ENCODE measurements around the gene UBE2G2. TPM values are rescaled to one million over a fixed set of nuclear protein-coding genes. Genes with fewer than 3 reads are reported as not detected.

UBE2G2 gene
- total and polyA plus RNA-seq, 2 of the 4 experiments (the other 2 are of a cell fraction), result 65.4 to 91.7 TPM

DNA sequence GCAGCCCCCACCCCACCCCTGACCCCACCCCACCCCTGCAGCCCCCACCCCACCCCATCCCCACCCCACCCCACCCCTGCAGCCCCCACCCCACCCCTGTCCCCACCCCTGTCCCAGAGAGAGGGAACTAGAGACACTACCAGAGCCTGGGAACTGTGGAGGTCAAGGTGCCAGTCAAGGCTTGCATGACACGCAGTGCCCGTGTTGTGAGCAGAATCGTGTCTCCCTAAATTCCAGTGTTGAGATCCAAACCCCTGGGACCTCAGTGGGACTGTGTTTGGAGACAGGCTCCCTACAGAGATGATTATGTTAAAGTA is 34.7 kb upstream of the UBE2G2 start:
- 74% methylated on average over 3 of the region's 3 CpGs; no CpG with 5 or more reads in 1 of the 2 experiments for WGBS, 2 experiments (ENCODE audit: extremely low coverage in 2 of 2, insufficient read length in 1 of 2)
- no TSS peak for BruUV-seq (replicated peaks)

More for the DNA sequence above, 34.7 kb upstream of the UBE2G2 start:
- in situ Hi-C loops (cut with MboI; ENCODE audit: low sequenced_read_pairs) (no loop called here), dilution Hi-C loops (cut with HindIII; ENCODE audit: low sequenced_read_pairs, unreplicated experiment) (no loop called here), intact Hi-C loops (cut with micrococcal nuclease) (no loop called here)
- Histone ChIP-seq H3K9me1 (ENCODE audit: insufficient read depth, low read length) (no peaks in the 10 kb centered on the region), H2BK5ac (ENCODE audit: low read depth, low read length, poor library complexity, severe bottlenecking) (no peak overlapping the region), H2BK15ac (ENCODE audit: low read depth, low read length) (no peak overlapping the region), H3K18ac (ENCODE audit: low read depth, low read length) (no peak overlapping the region), H4K20me1 (ENCODE audit: insufficient read depth, low read length) (no peaks in the 10 kb centered on the region), H3K27ac (ENCODE audit: insufficient read depth, low read length) (no peak overlapping the region), H2AK9ac (replicated peaks; ENCODE audit: low read depth, low read length, poor library complexity) (peak overlapping the region; percentile 11), H3K27me3 (ENCODE audit: control insufficient read depth, insufficient read depth, low read length) (peaks cover 23% of the 10 kb centered on the region), H3K4me2 (ENCODE audit: low read depth, low read length) (no peak overlapping the region), H2AFZ (replicated peaks; ENCODE audit: low read length, poor library complexity) (peak overlapping the region; percentile 18), H3K9me3 (ENCODE audit: control insufficient read depth, insufficient read depth, low read length) (no peaks in the 10 kb centered on the region), H3K36me3 (ENCODE audit: control insufficient read depth, insufficient read depth, low read length) (no peaks in the 10 kb centered on the region), H4K8ac (ENCODE audit: low read depth in 2 of 2, low read length in 2 of 2) (no peak overlapping the region), H2BK120ac (ENCODE audit: low read depth, low read length) (no peak overlapping the region), H2BK20ac (ENCODE audit: low read depth, low read length) (no peak overlapping the region), H3K4me1 (ENCODE audit: control insufficient read depth, insufficient read depth, low read length) (peaks cover 5% of the 10 kb centered on the region; the same call in 1 of the 2 replicates), H3K56ac (ENCODE audit: extremely low read depth, insufficient read depth, low read length) (no peak overlapping the region), H3K4ac (ENCODE audit: low read depth, low read length) (no peak overlapping the region), H3K79me1 (ENCODE audit: low read depth in 1 of 2, low read length in 2 of 2) (no peaks in the 10 kb centered on the region), H4K91ac (ENCODE audit: insufficient read depth, low read depth, low read length) (no peak overlapping the region), H4K5ac (ENCODE audit: low read depth, low read length) (no peak overlapping the region), H3K23ac (ENCODE audit: low read depth, low read length) (no peak overlapping the region), H2AK5ac (ENCODE audit: low read depth, low read length) (no peak overlapping the region), H3K9ac (ENCODE audit: low read depth, low read length) (no peak overlapping the region), H3K4me3 (ENCODE audit: insufficient read depth, low read depth, low read length) (no peak overlapping the region), H3K14ac (replicated peaks; ENCODE audit: low read depth, low read length) (no peak overlapping the region)
- CTCF ChIA-PET, result no interaction called here
- DNase-seq, result no peak
- POLR2A ChIA-PET (ENCODE audit: unreplicated experiment), result no interaction called here
- ATAC-seq (ENCODE audit: low read depth), result no peak
- no peak for TF ChIP-seq MXI1 (IDR thresholded peaks at IDR 0.05; ENCODE audit: borderline replicate concordance, low read depth, low read length)
- TF ChIP-seq CHD1 (IDR thresholded peaks at IDR 0.05; ENCODE audit: low read depth, low read length), result no peak
- TF ChIP-seq SMC3 (IDR thresholded peaks at IDR 0.05; ENCODE audit: low read depth, low read length), result no peak
- TF ChIP-seq RAD21 (IDR thresholded peaks at IDR 0.05; ENCODE audit: low read length), result no peak
- TF ChIP-seq, protein P1, sequence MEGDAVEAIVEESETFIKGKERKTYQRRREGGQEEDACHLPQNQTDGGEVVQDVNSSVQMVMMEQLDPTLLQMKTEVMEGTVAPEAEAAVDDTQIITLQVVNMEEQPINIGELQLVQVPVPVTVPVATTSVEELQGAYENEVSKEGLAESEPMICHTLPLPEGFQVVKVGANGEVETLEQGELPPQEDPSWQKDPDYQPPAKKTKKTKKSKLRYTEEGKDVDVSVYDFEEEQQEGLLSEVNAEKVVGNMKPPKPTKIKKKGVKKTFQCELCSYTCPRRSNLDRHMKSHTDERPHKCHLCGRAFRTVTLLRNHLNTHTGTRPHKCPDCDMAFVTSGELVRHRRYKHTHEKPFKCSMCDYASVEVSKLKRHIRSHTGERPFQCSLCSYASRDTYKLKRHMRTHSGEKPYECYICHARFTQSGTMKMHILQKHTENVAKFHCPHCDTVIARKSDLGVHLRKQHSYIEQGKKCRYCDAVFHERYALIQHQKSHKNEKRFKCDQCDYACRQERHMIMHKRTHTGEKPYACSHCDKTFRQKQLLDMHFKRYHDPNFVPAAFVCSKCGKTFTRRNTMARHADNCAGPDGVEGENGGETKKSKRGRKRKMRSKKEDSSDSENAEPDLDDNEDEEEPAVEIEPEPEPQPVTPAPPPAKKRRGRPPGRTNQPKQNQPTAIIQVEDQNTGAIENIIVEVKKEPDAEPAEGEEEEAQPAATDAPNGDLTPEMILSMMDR (conservative IDR thresholded peaks at IDR 0.05; ENCODE audit: low read depth, low read length), result no peak
- TF ChIP-seq RFX5 (IDR thresholded peaks at IDR 0.05; ENCODE audit: low read depth, low read length), result no peak
- TF ChIP-seq MAFK (IDR thresholded peaks at IDR 0.05; ENCODE audit: low read depth, low read length), result no peak
- no peak for TF ChIP-seq BHLHE40 (IDR thresholded peaks at IDR 0.05; ENCODE audit: low read depth, low read length)
- TF ChIP-seq, protein P2, sequence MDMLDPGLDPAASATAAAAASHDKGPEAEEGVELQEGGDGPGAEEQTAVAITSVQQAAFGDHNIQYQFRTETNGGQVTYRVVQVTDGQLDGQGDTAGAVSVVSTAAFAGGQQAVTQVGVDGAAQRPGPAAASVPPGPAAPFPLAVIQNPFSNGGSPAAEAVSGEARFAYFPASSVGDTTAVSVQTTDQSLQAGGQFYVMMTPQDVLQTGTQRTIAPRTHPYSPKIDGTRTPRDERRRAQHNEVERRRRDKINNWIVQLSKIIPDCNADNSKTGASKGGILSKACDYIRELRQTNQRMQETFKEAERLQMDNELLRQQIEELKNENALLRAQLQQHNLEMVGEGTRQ (IDR thresholded peaks at IDR 0.05; ENCODE audit: low read depth, low read length), result no peak
- TF ChIP-seq FOS (IDR thresholded peaks at IDR 0.05; ENCODE audit: low read depth, low read length), result no peak
- no peak for TF ChIP-seq RCOR1 (IDR thresholded peaks at IDR 0.05; ENCODE audit: insufficient replicate concordance, low read length)
